OCI-LY1 (cell line): ENCODE measurements around the gene ADAM22.

Experiments used
- H2AFZ ChIP-seq: fragments of 200-600 bp; sonication (generic), shearing (Covaris generic); 2 replicates; pipeline ENCODE4 v1.6.0; 2014; ENCODE audit warnings: antibody characterized with exemption, mild to moderate bottlenecking, low read length
- H3F3A ChIP-seq: fragments of 200-600 bp; sonication (generic), shearing (Covaris generic); 2 replicates; pipeline ENCODE4 v1.6.0; 2014; ENCODE audit warnings: mild to moderate bottlenecking, antibody characterized with exemption, low read length, moderate library complexity; ENCODE audit not compliant: insufficient read depth
- H3K27ac ChIP-seq: fragments of 200-600 bp; sonication (generic); 2 replicates; pipeline ENCODE4 v1.5.1; 2014; ENCODE audit warnings: low read length, mixed run types, mild to moderate bottlenecking, low read depth; ENCODE audit not compliant: poor library complexity, severe bottlenecking
- H3K27me3 ChIP-seq: fragments of 200-600 bp; sonication (generic); 2 replicates; pipeline ENCODE4 v1.6.0; 2014; ENCODE audit warnings: antibody characterized with exemption, mild to moderate bottlenecking, low read length, moderate library complexity; ENCODE audit not compliant: insufficient read depth
- H3K36me3 ChIP-seq: fragments of 200-600 bp; sonication (generic); 2 replicates; pipeline ENCODE4 v1.6.1; 2014; ENCODE audit warnings: mild to moderate bottlenecking, antibody characterized with exemption, low read length, moderate library complexity, mixed read lengths; ENCODE audit not compliant: insufficient read depth
- H3K4me1 ChIP-seq: fragments of 200-600 bp; sonication (generic); 2 replicates; pipeline ENCODE4 v1.5.1; 2014; ENCODE audit warnings: mild to moderate bottlenecking, low read length, moderate library complexity; ENCODE audit not compliant: insufficient read depth, severe bottlenecking
- H3K4me2 ChIP-seq: fragments of 200-600 bp; sonication (generic), shearing (Covaris generic); 2 replicates; pipeline ENCODE4 v1.6.1; 2014; ENCODE audit warnings: low read length
- H3K4me3 ChIP-seq: fragments of 200-600 bp; sonication (generic); 2 replicates; pipeline ENCODE4 v1.5.1; 2014; ENCODE audit warnings: low read length, low read depth, mild to moderate bottlenecking, mixed read lengths; ENCODE audit not compliant: poor library complexity, severe bottlenecking
- H3K79me2 ChIP-seq: fragments of 200-600 bp; shearing (Covaris generic); 2 replicates; pipeline ENCODE4 v1.6.1; 2016; ENCODE audit warnings: mixed run types, low read length, mixed read lengths; ENCODE audit not compliant: insufficient read depth
- H3K9ac ChIP-seq: fragments of 200-600 bp; sonication (generic), shearing (Covaris generic); 2 replicates; pipeline ENCODE4 v1.6.1; 2014; ENCODE audit warnings: mild to moderate bottlenecking, low read length, mixed read lengths
- H3K9me2 ChIP-seq: fragments of 200-600 bp; sonication (generic), shearing (Covaris generic); 2 replicates; pipeline ENCODE4 v1.6.1; 2014; ENCODE audit warnings: low read depth, mild to moderate bottlenecking, low read length, mixed read lengths
- H3K9me3 ChIP-seq: fragments of 200-600 bp; shearing (Covaris generic); 2 replicates; pipeline ENCODE4 v1.6.1; 2014; ENCODE audit warnings: low read length, mixed read lengths
- H4K20me1 ChIP-seq: fragments of 200-600 bp; sonication (generic), shearing (Covaris generic); 2 replicates; pipeline ENCODE4 v1.6.0; 2016; ENCODE audit warnings: mild to moderate bottlenecking, low read length; ENCODE audit not compliant: insufficient read depth
- EZH2 ChIP-seq: fragments of 200-600 bp; sonication (generic), shearing (Covaris generic); IDR thresholded peaks from 2 replicates; pipeline ENCODE4 v1.8.0; 2017; ENCODE audit warnings: borderline replicate concordance, mixed run types, mild to moderate bottlenecking, antibody characterized with exemption, low read length, moderate library complexity, mixed read lengths
- TF ChIP-seq, protein P1 (sequence below): fragments of 200-600 bp; sonication (generic), shearing (Covaris generic); IDR thresholded peaks from 2 replicates; pipeline ENCODE4 v1.5.1; 2017; ENCODE audit warnings: mild to moderate bottlenecking, antibody characterized with exemption, low read length, moderate library complexity, mixed read lengths

ADAM22 gene

DNA sequence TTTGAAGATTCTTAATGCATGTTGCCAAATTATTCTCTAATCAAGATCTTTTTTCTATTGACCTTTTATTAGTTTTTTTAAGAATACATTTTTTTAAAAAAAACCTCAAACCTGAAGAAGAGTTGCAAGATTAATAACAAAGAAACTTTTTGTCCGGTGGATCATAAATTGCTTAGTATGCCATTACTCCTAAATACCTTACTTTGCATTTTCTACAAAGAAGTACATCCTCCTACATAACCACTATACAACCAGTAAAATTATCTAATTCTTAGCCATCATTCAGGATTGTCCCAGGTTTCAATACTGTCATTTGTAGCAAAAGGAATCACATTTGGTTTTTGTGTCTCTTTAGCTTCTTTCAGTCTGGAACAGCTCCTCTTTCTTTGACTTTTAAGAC lies 207.9 kb downstream of the ADAM22 start:
- no peak for TF ChIP-seq EZH2
- TF ChIP-seq, protein P1, sequence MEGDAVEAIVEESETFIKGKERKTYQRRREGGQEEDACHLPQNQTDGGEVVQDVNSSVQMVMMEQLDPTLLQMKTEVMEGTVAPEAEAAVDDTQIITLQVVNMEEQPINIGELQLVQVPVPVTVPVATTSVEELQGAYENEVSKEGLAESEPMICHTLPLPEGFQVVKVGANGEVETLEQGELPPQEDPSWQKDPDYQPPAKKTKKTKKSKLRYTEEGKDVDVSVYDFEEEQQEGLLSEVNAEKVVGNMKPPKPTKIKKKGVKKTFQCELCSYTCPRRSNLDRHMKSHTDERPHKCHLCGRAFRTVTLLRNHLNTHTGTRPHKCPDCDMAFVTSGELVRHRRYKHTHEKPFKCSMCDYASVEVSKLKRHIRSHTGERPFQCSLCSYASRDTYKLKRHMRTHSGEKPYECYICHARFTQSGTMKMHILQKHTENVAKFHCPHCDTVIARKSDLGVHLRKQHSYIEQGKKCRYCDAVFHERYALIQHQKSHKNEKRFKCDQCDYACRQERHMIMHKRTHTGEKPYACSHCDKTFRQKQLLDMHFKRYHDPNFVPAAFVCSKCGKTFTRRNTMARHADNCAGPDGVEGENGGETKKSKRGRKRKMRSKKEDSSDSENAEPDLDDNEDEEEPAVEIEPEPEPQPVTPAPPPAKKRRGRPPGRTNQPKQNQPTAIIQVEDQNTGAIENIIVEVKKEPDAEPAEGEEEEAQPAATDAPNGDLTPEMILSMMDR: no peak
- no peaks in the 10 kb centered on the region for H3K4me1 ChIP-seq
- H3K4me2 ChIP-seq: no peak overlapping the region
- H3K79me2 ChIP-seq: no peaks in the 10 kb centered on the region
- H3K4me3 ChIP-seq: no peak overlapping the region
- H3K27me3 ChIP-seq: no peaks in the 10 kb centered on the region
- H2AFZ ChIP-seq: no peak overlapping the region
- no peak overlapping the region for H3K9ac ChIP-seq
- H3K9me3 ChIP-seq: no peaks in the 10 kb centered on the region
- H3K27ac ChIP-seq: no peak overlapping the region
- no peaks in the 10 kb centered on the region for H3F3A ChIP-seq
- no peaks in the 10 kb centered on the region for H3K36me3 ChIP-seq
- no peaks in the 10 kb centered on the region for H4K20me1 ChIP-seq
- no peaks in the 10 kb centered on the region for H3K9me2 ChIP-seq

DNA sequence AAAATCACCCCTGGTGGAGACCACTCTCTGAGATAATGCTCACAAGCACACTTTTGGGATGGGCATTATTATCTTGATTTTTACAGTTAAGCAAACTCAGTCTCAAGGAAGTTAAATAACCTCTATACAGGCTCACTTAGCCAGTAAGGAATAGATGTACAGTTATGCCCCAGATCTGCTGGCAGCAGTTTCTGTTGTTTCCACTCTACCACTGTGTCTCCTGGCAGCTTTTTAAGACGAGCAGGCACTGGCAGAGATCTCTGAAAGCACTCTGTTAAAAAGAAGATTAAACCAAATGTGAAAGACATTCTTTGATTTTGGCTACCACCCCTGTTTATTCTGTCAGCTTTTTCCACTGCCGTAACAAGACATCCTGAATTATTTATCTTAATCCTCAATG lies 212.6 kb downstream of the ADAM22 start:
- Histone ChIP-seq H3K79me2 (no peaks in the 10 kb centered on the region), H3K4me2 (no peak overlapping the region), H3K36me3 (no peaks in the 10 kb centered on the region), H4K20me1 (no peaks in the 10 kb centered on the region), H3K9me3 (no peaks in the 10 kb centered on the region), H3K27me3 (no peaks in the 10 kb centered on the region), H2AFZ (no peak overlapping the region), H3K4me3 (no peak overlapping the region), H3K9me2 (no peaks in the 10 kb centered on the region), H3K4me1 (no peaks in the 10 kb centered on the region), H3F3A (no peaks in the 10 kb centered on the region), H3K27ac (no peak overlapping the region), H3K9ac (no peak overlapping the region)
- no peak for TF ChIP-seq EZH2
- TF ChIP-seq, protein P1: no peak

- Histone ChIP-seq H3K9me3 (no peaks in the 10 kb centered on the region), H3K4me1 (no peaks in the 10 kb centered on the region), H2AFZ (no peak overlapping the region), H3F3A (no peaks in the 10 kb centered on the region), H3K27ac (no peak overlapping the region), H3K9me2 (no peaks in the 10 kb centered on the region), H4K20me1 (no peaks in the 10 kb centered on the region), H3K36me3 (no peaks in the 10 kb centered on the region), H3K27me3 (no peaks in the 10 kb centered on the region), H3K4me2 (no peak overlapping the region), H3K9ac (no peak overlapping the region), H3K4me3 (no peak overlapping the region), H3K79me2 (no peaks in the 10 kb centered on the region)
- TF ChIP-seq EZH2: no peak
These were observed 213.3 kb downstream of the ADAM22 start for GRCh38 chr7:88147341-88147740.

GRCh38 chr7:88147949-88148348 lies 213.9 kb downstream of the ADAM22 start:
- Histone ChIP-seq H3F3A (no peaks in the 10 kb centered on the region), H3K36me3 (no peaks in the 10 kb centered on the region), H4K20me1 (no peaks in the 10 kb centered on the region), H2AFZ (no peak overlapping the region), H3K79me2 (no peaks in the 10 kb centered on the region), H3K4me3 (no peak overlapping the region), H3K4me1 (no peaks in the 10 kb centered on the region), H3K9me3 (no peaks in the 10 kb centered on the region), H3K9ac (no peak overlapping the region), H3K4me2 (no peak overlapping the region), H3K27me3 (no peaks in the 10 kb centered on the region), H3K9me2 (no peaks in the 10 kb centered on the region), H3K27ac (no peak overlapping the region)
- TF ChIP-seq EZH2: no peak
- TF ChIP-seq, protein P1: no peak
